Stimulated activated CD4-positive, alpha-beta T cell treated with anti-CD3 and anti-CD28 coated beads, Interleukin-15, amount 100 ng/mL, for 24 hours (primary cell): ENCODE results near the gene INPP5A.

ENCODE experiments used
- DNase-seq: peaks from one replicate; pipeline ENCODE4 v3.0.0-alpha.2; 2020

INPP5A gene

GRCh38 chr10:132601567-132601966 lies 64.0 kb downstream of the INPP5A start:
- no peak for DNase-seq

GRCh38 chr10:132602614-132603013 lies 65.0 kb downstream of the INPP5A start:
- no peak for DNase-seq

GRCh38 chr10:132603851-132604533 lies 66.4 kb downstream of the INPP5A start:
- no peak for DNase-seq

- DNase-seq, result no peak
Observed at GRCh38 chr10:132604686-132605085, 67.1 kb downstream of the INPP5A start.

- no peak for DNase-seq
Observed at GRCh38 chr10:132605390-132605789, 67.8 kb downstream of the INPP5A start.

GRCh38 chr10:132606031-132606491 lies 68.5 kb downstream of the INPP5A start:
- no peak for DNase-seq

- no peak for DNase-seq
Observed at GRCh38 chr10:132606536-132607316, 69.1 kb downstream of the INPP5A start.

GRCh38 chr10:132607491-132607890 lies 69.9 kb downstream of the INPP5A start:
- DNase-seq, result no peak

- DNase-seq, result no peak
Observed at GRCh38 chr10:132607961-132608495, 70.4 kb downstream of the INPP5A start.

- no peak for DNase-seq
Observed at GRCh38 chr10:132608511-132609195, 71.1 kb downstream of the INPP5A start.

GRCh38 chr10:132609211-132609610 lies 71.6 kb downstream of the INPP5A start:
- no peak for DNase-seq

GRCh38 chr10:132610071-132610701 lies 72.6 kb downstream of the INPP5A start:
- DNase-seq, result no peak

GRCh38 chr10:132611026-132611910 lies 73.7 kb downstream of the INPP5A start:
- DNase-seq, result no peak

GRCh38 chr10:132611986-132612385 lies 74.4 kb downstream of the INPP5A start:
- no peak for DNase-seq

- no peak for DNase-seq
Observed at GRCh38 chr10:132612571-132613504, 75.3 kb downstream of the INPP5A start.

- no peak for DNase-seq
Observed at GRCh38 chr10:132613566-132614348, 76.2 kb downstream of the INPP5A start.

- no peak for DNase-seq
Observed at GRCh38 chr10:132614431-132615340, 77.1 kb downstream of the INPP5A start.

- no peak for DNase-seq
Observed at GRCh38 chr10:132615341-132616169, 78.0 kb downstream of the INPP5A start.
